22Rv1 (cell line): Measurements from ENCODE around the gene ARFGAP2.

Experiments
- ZFX ChIP-seq: fragments of 450-650 bp; IDR thresholded peaks from 2 replicates; pipeline ENCODE4 v1.6.1; 2017; ENCODE audit warnings: antibody characterized with exemption, borderline replicate concordance
- TF ChIP-seq, protein P1 (sequence below): fragments of 450-650 bp; IDR thresholded peaks from 2 replicates; pipeline ENCODE4 v1.5.1; 2017; ENCODE audit warnings: mild to moderate bottlenecking

- TF ChIP-seq, protein P1, sequence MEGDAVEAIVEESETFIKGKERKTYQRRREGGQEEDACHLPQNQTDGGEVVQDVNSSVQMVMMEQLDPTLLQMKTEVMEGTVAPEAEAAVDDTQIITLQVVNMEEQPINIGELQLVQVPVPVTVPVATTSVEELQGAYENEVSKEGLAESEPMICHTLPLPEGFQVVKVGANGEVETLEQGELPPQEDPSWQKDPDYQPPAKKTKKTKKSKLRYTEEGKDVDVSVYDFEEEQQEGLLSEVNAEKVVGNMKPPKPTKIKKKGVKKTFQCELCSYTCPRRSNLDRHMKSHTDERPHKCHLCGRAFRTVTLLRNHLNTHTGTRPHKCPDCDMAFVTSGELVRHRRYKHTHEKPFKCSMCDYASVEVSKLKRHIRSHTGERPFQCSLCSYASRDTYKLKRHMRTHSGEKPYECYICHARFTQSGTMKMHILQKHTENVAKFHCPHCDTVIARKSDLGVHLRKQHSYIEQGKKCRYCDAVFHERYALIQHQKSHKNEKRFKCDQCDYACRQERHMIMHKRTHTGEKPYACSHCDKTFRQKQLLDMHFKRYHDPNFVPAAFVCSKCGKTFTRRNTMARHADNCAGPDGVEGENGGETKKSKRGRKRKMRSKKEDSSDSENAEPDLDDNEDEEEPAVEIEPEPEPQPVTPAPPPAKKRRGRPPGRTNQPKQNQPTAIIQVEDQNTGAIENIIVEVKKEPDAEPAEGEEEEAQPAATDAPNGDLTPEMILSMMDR = no peak
- no peak for TF ChIP-seq ZFX
These were observed 24.3 kb upstream of the ARFGAP2 start for GRCh38 chr11:47201015-47201414.
